C4-2B (cell line): ENCODE results near the gene ERICH2.
"Not testable (repeated sequence)": the region's sequence is repeated elsewhere in the genome, so short reads cannot be mapped to it uniquely, and the experiment has no call there.

Experiments used
- H3K27ac ChIP-seq: fragments of 450-650 bp; 2 replicates; pipeline ENCODE4 v1.5.1; 2017
- CTCF ChIP-seq: fragments of 450-650 bp; conservative IDR thresholded peaks from 2 replicates; pipeline ENCODE4 v1.5.1; 2017; ENCODE audit warnings: mild to moderate bottlenecking
- ZFX ChIP-seq: fragments of 450-650 bp; IDR thresholded peaks from 2 replicates; pipeline ENCODE4 v1.6.1; 2017

Gene ERICH2

DNA sequence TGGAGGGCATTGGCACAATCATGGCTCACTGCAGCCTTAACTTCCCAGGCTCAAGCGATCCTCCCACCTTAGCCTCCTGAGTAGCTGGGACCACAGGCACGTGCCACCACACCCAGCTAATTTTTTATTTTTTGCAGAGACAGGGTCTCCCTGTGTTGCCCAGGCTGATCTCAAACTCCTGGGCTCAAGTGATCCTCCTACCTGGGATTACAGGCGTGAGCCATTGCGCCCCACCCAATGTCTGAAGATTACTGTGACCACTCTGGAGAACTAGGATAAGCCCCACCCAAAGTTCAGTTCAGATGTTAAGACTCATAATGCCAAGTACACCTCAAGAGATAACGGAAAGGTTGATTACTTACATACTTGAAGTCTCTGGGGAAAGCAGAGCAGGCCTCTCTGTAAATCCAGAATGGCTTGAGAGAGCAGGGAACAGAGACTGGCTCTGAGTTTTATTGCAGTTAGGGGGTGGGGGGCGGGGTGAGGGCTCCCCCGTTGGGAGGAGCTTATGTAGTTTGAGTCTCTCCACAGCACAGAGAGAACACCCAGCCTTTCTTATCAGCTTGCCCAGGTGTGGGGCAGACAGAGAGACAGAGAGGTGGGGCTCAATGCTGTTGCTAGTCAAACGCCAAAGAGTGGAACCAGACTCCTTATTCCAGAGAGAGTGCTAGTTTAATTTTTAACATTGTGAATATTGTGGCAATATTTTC lies 26.5 kb upstream of the ERICH2 start:
- no peak overlapping the region for H3K27ac ChIP-seq
- TF ChIP-seq ZFX: no peak
- TF ChIP-seq CTCF: no peak

- no peak for TF ChIP-seq CTCF
- no peak for TF ChIP-seq ZFX
- no peak overlapping the region for H3K27ac ChIP-seq
These were observed 25.8 kb upstream of the ERICH2 start for GRCh38 chr2:170744248-170745002.

DNA sequence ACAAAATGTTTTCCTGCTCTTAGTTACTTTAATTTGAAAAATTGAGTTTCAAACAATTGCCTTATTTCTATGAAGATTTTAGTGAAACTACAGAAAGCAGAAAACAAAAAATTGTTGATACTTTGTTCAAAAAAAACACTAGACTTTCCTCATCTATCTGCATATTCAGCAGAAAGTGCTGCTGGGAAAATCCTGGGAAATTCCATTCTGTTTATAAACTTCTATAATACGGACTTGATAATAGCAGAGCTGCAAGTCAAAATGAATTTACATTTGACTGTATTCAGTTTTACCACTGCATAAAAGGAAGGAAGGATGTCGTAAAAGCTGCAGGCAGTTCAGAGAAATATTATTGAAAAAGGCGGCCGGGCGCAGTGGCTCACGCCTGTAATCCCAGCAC lies 24.9 kb upstream of the ERICH2 start:
- H3K27ac ChIP-seq: no peak overlapping the region
- TF ChIP-seq CTCF (no peak), ZFX (no peak)

GRCh38 chr2:170747921-170748320 lies 22.3 kb upstream of the ERICH2 start:
- TF ChIP-seq CTCF: no peak
- no peak for TF ChIP-seq ZFX
- no peak overlapping the region for H3K27ac ChIP-seq

DNA sequence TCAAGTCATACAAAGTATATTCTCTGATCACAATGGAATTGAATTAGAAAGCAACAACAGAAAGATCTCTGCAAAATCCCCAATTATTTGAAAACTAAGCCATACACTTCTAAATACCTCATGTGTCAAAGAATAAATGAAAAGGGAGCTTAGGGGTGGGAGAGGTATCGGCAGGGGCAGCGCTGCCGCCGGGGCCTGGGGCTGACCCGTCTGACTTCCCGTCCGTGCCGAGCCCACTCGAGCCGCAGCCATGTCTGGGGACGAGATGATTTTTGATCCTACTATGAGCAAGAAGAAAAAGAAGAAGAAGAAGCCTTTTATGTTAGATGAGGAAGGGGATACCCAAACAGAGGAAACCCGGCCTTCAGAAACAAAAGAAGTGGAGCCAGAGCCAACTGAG lies 18.6 kb upstream of the ERICH2 start:
- H3K27ac ChIP-seq: not testable (repeated sequence)

DNA sequence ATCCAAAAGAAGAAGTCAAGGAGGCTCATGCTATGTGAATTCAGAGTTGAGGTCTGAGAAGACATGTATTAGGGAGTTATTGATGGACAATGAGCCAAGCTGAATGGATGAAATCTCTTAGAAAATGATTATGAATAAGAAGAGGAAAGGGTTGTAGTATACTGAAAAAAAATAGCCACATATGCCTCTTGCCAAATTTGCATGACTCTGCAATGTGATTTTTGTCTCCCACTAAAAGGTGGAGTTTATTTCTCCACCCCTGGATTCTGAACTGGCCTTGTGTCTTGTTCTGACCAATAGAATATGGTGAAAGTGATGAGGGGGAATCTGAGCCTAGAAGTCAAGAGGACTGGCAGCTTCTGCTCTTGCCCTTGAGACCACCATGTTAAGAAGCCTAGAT lies 8.6 kb upstream of the ERICH2 start:
- TF ChIP-seq CTCF (no peak), ZFX (no peak)
- no peak overlapping the region for H3K27ac ChIP-seq

GRCh38 chr2:170762760-170763159 lies 7.4 kb upstream of the ERICH2 start:
- TF ChIP-seq CTCF: no peak
- no peak for TF ChIP-seq ZFX
- H3K27ac ChIP-seq: no peak overlapping the region
